Measurements from ENCODE around the gene APP.

APP gene

DNA sequence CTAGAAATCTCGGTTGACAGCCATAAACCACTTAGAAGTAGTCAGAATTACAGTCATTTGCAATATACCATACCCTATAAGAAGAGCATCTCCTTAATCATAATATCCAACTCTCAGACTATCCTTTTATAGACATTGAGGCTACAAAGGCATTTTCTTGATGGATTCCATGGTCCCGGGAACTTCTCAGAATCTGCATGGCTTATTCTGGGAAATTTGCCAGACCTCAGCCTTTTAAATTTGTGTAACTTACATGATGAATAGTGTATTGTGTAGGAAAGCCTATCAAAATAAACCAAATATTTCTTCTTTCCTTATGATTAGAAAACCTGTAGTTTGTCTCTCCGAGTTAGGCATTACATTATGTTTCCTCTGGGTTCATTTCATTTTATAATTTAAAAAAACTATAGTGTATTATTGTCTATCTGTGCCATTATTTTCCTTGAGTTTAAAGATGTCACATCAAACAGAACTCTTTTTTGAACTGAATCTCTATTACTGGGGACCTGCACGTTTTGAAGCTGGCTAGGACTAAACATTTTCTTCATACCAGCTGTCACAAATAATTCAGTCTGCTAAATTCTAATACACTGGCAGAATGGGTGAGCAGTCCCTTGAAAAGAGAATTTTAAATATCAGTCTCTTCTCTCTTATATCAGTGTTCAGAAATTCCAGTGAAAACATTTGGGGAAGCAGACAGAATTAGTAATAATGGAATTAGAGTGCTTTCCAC is 332.9 kb downstream of the APP start:
- no peak for DNase-seq

DNA sequence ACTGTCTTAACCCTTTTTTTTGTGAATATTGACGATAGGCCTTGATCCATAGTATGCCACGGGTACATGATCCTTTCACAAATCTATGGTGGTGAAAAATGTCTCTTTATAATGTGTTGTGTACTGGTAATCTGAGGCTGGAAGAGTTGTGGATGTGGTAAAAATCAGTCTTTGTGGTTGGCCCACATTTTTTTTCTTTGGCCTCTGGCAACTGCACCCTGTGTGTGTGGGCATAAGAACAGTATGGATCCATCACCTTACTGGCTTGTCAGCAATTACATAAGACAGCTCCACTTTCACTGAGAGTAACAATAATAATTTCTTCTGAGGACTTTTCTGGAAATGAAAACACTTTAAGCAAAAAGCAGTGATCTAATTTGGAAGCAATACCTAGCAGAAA is 334.2 kb downstream of the APP start:
- no peak for DNase-seq

DNA sequence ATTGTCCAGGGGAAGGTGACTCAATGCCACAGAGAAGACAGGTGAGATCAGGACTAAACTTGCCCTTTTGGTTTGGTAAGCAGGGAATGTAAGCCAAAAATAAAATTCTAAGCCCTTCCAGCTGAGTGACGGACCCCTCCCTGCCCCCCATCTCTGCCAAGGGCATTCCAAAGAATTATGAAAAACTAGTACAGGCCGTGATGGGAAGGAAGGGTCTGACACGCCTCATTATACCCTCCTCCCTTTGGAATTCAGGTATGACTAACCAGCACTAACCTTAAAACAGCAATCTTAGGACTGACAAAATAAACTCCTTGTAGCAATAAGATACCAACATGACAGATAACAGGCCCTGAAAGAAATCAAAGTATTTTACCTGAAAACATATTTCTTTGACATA is 336.2 kb downstream of the APP start:
- no peak for DNase-seq

DNA sequence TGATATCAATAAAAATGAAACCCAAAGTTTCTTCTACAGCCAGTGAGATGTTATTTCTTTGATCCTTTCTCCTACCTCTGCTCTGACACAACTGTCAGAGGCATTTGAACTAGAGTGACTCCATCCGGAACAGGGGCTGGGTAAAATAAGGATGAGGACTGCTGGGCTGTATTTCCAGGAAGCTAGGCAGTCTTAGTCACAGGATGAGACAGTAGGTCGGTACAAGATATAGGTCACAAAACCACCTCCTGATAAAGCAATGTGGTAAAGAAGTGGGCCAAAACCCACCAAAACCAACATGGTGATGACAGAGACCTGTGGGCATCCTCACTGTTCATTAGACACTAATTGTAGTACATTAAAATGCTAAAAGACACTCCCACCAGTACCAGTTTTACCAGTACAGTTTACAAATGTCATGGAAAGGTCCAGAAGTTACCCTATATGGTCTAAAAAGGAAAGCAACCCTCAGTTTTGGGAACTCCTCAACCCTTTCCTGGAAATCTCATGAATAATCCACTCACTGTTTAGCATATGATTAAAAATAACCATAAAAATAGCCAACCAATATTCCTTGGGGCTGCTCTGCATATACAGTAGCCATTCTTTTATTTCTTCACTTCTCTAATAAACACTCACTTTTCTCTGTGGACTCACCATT is 339.1 kb downstream of the APP start:
- DNase-seq = no peak

All from anterior cingulate cortex (tissue), 58 donors.